Measurements from ENCODE around the gene DOCK3.

DOCK3 gene, protein sequence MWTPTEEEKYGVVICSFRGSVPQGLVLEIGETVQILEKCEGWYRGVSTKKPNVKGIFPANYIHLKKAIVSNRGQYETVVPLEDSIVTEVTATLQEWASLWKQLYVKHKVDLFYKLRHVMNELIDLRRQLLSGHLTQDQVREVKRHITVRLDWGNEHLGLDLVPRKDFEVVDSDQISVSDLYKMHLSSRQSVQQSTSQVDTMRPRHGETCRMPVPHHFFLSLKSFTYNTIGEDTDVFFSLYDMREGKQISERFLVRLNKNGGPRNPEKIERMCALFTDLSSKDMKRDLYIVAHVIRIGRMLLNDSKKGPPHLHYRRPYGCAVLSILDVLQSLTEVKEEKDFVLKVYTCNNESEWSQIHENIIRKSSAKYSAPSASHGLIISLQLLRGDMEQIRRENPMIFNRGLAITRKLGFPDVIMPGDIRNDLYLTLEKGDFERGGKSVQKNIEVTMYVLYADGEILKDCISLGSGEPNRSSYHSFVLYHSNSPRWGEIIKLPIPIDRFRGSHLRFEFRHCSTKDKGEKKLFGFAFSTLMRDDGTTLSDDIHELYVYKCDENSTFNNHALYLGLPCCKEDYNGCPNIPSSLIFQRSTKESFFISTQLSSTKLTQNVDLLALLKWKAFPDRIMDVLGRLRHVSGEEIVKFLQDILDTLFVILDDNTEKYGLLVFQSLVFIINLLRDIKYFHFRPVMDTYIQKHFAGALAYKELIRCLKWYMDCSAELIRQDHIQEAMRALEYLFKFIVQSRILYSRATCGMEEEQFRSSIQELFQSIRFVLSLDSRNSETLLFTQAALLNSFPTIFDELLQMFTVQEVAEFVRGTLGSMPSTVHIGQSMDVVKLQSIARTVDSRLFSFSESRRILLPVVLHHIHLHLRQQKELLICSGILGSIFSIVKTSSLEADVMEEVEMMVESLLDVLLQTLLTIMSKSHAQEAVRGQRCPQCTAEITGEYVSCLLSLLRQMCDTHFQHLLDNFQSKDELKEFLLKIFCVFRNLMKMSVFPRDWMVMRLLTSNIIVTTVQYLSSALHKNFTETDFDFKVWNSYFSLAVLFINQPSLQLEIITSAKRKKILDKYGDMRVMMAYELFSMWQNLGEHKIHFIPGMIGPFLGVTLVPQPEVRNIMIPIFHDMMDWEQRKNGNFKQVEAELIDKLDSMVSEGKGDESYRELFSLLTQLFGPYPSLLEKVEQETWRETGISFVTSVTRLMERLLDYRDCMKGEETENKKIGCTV (N-terminal part only)

DNA sequence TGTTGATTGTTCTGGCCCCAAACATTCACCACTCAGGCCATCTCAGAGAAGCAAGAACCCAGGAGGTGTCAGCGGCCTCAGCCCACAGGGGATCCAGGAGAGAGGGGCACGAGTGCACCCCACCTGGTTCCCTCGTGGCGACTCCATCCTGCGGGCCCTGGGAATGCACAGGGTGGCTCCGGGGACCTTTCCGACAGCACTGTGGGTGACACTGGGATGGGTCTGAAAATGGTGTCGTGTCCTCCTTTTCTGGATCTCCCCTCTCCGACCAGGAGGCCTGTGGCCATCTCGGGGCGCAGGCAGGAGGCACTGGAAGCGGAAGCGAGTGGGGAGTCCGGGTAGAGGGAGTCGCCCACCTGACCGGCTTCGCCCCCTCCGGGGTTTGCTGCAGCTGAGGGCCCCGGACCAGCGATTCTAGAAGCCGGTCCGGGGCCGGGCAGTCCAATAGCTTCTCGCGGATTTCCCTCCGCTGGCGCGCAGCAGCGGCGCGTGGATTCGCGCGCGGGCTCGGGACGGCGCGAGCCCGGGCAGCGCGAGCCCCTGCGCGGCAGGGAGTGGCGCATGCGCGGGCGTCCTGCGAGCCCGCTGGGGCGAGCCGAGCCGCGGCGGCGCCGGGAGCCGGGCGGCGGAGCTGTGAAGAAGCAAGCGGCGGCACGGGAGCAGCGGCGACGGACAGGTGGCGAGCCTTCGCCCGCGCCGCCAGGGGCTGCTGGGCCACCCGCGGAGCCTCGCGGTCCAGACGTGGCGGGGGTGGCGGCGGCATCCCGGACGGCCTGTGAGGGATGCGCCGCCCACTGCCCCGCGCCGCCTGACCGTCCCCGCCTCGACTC lies at the start of gene DOCK3:
DOCK3 (plus strand) TSS at position 579 of the 830 bp plus-strand sequence. CDS start 337 bp downstream, outside the sequence.
- DNase-seq: peak; percentile 27

DNA sequence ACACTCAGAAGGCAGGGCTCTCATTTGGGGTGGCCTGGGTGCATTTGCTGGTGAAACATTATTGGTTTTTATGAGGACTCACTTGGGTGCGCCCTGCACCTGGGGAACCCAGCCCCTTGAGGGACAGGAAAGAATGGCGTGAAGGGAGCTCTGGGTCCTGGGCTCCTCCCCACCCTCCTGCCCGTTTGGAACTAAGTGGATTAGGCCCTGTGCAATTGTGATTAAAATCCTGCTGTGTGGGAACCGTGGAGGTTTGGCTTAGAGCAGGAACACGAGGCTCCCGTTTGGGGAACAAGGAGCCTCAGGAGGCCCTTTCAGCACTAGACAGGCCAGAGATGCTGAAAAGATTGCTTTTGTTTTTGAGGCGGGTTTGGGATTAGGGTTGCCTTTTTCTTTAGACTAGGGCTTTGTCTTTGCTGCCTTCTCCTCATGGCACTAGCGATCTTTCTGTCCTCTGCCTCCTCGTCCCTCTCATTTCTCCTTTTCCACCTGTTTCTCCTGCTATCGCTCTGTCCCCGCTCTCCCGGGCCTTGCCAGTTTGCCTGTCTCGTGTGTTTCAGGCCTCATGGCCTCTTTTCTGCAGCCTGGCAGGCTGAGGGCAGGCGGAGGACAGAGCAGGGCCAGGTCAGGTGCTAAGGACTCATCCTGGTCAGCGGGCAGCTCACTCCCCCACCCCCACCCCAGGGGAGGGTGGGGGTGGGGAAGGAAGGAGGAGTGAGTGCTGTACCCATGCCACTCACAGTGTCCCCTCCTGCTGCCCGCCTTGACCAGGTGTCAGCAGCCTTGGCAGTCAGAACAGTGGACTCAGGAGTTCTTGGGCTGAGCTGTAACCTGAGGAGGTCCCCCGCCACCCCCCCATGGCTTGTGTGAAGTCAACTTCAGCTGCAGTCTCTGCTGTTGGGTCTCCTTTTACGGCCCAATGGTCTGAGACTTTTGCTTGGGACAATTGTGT lies 49.2 kb upstream of the DOCK3 start:
- no peak for DNase-seq

DNA sequence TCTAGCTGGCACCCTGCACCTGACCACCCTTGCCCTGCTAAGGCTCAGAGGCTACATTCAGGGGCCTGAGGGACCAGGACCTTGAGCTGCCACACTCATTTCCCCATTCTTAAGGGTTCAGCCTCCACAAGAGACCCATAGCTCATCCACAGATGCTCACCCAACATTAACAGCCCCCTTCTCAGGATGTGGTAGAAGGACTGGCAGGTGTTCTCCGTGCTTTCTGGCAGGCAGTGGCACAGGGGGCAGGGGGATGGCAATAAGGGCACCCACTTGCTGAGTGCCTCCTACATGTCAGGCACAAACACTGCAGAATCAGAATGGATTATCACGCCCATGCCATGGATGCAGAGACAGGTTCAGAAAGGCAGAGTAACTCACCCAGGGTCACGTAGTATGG lies 48.3 kb upstream of the DOCK3 start:
- no peak for DNase-seq

DNA sequence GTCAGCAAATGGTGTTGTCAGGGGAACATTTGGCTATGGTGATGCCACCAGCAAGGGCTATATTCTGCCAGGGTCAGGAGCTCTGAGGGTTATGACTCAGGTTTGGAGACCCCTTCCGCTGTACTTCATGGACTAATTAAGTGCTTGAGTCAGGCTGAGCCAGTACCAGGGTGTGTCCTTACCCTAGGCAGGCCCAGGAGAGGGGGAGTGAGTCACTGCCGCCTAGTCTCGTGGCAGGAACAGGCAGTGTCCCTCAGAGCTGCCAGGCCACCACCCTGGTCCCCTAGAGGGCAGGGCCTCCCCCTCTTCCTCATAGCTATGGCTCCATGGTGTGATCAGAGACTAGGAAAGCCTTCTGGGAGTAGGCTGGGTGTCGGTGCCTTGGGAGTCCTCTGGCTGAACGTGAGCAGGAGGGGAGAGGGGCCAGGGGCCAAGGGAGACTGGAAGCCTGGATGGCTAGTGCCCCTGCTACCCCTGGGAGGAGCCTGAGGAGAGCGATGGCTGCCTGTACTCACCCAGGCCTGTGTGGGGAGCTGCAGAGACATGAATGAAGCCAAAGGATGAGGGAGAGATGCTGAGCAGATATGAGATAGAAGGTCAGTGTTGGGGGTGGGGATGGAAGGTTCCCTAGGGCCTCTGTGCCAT lies 47.2 kb upstream of the DOCK3 start:
- peak; percentile 29 for DNase-seq

DNA sequence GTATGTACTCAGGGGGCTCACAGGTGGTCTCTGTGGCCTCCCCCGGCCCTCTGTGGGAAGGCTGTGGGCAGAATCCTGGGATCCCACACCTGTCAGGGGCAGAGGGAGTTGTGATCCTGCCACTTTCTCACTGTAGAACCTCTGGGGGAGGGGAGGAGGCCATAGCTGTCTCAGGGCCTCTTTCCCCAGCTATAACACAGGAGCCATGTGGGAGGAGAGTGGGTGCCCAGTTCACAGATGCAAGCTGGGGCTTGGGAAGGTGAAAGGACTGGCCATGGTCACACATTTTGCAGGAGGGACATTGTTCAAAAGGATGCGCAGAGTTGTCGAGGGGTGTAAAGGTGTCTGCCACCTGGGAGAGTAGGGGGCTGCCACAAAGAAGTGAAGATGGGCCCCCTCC lies 46.1 kb upstream of the DOCK3 start:
- no peak for DNase-seq

DNA sequence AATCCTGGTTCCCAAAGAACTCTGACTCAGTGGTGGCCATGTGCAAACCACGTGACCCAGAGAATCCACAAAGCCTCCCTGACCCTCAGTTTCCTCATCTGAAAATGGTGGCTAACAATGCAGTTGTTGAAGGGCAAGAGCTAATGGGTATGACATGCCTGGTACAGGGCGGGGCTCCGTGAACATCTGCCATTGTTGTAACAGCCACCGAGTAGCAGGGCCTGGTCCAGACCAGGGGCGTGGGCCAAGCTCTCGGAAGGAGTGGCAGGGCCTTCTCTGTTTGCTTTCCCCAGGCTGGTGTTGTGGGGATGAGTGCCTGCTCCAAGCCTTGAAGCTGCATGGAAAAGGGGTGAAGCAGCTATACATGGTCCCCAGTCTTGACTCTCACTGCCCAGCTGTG lies 44.3 kb upstream of the DOCK3 start:
- DNase-seq: no peak

DNA sequence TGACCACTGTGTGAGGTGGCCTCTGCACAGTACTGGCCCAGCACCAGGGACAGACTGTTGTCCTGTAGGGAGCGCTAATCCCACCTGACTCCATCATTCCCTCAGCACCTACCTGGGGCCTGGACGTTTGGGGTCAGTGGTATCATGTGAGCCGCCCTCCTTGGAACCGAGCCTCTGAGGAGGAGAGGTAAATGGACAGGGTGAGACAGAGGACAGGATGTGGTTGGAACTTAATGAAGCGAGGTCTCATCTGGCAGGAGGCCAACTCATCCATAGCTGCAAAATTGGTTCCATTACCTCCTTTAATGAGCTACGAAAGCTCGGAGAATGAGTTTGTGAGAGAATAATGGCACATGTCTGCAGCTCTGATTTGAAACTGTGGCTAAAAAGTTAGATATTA lies 43.9 kb upstream of the DOCK3 start:
- DNase-seq: peak; percentile 45

DNA sequence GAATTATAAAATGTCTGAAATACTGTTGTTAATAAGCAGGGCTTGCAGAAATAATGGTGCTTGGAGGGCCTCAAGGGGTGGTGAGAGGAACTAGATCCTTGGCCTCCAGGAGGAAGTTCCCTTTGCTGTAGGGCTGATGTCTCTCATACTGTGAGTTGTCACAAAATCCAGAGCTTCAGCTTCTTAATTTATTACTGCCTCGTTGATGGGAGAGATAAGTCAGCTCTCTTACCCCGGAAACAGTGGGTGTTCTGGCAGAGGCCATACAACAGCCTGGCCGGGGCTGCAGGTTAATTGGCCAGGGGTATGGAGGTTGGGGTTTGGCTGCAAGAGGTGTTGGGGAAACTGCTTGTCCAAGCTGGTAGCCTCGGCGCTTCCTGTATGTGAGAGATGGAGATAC lies 42.3 kb upstream of the DOCK3 start:
- no peak for DNase-seq

DNA sequence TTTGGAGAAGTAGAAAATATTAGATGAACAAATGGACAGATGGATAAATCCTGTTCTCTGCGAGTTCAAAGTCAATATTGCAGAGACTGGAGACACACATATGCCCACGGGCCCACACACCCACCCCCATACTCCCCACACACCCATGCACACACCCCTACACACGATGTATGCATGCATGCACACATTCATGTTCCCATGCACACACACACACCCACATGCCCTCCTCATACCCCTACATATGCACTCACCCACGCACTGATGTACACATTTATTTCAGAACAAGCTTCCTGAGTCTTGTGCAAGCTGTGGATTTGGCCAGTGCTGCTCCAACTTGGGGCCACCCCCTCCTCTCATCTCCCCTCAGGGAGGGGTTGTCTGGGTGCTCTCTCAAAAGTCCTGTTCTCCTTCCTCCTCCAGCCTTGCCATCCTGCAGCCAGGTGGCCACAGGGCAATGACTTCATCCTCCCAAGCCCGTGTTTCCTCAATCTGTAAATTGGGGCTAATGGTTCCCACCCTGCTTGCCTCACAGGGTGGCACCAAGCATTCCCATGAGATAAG lies 41.4 kb upstream of the DOCK3 start:
- no peak for DNase-seq

DNA sequence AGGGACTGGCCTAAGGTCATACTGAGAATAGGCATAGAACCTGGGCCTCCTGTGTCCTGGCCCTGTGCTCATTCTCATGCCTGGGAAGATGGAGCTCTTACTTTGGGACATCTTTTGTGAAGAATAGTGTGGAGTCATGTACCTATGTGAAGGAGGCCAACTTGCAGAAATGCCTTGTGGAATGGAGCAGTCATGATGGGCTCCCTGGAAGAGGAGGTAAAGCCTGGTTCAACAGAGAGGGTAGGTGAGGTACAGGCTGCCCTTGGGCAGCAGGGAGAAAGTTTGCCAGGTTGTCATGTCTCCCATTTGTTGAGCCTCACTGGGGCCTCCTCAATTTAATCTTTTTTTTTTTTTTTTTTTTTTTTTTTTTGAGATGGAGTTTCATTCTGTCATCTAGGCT lies 39.7 kb upstream of the DOCK3 start:
- no peak for DNase-seq

DNA sequence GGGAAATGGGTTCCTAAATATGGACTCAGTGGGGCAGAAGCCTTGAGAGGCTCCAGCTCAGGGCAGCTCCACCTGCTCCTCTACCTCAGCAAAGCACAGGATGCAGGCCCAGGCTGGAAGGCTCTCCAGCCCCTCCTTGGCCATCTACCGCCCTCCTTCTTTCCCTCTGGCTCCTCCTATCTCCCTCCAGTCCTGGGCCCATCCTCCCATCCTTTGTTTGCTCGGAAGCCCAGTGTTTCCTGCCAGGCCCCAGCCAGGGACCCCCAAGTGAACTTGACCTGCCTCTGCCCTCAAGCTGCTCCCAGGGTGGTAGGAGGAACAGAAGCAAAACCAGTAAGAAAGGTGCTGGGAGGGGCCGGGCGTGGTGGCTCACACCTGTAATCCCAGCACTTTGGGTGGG lies 37.7 kb upstream of the DOCK3 start:
- no peak for DNase-seq

DNA sequence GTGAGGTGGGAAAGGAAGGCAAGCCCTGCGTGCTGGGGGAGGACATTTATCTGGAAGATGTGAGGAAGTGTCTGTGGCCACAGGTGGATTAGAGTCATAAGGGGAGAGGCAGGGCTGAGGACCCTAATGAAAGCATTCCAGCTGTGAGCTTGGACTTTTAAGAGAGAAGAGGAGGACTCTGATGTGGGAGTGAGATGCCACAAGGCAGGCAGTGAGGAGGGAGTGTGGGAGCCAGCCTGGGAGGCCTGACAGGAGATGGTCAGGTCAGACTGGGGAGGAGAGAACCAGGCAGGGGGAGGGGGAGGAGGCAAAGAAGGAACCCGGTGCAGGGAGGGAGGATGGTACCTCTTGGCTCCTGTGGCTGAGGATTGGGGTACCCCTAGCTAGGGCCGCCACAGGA lies 36.8 kb upstream of the DOCK3 start:
- no peak for DNase-seq

DNA sequence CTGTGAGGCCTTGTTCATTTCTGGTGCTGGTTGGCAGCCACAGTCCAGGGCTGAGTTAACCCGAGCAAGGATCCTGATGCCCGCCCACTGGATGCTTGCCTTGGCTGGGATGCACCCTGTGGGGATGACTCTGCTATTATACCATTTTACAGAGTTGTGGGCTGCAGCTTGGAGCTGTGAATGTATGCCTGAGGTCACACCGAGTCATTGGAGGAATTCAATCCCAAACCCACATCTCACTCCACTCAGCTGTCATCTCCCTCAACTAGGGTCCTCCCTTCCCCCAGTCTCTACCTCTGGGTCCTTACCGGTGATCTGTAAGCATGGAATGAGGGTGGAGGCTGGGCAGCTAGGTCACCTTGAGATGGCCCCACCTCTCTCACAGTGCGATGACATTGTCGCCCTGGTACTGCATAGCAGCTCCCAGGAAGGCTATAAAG lies 35.7 kb upstream of the DOCK3 start:
- DNase-seq: no peak

DNA sequence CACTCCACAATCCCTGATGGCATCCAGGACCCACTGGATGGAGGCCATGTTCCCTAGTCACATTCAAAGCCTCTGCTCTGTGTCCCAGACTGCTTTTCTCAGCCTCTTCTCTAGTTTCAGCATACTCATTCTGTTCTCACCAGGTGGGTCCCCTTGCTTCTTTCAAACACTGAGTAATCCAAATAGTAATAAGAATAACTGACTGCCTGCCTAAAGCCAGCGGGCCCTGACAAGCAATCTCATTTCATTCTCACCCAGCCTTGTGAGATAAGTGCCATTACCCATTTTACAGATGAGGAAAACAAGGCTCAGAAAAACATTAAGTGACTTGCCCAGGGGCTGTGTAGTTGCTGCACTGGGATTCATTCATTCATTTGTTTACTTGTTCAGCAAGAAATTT lies 32.3 kb upstream of the DOCK3 start:
- no peak for DNase-seq

DNA sequence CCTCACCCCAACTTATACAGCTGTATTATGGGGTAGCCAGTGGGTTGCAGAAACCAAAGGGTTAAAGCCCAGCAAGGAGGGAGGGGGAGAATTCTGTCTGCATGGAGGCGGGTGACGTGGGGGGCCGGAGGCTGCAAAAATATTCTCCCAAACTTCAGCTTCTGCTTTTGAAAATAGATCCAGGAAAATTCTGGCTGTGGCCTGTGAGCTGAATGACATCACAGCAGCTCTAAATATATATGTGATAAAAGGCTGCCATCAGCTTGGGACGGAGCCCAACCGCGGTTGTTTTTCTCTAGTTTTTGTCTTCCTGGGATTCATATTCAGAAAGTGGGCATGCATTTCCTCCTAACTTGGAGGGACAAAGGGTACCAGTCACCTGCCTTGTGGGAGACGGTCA lies 30.2 kb upstream of the DOCK3 start:
- DNase-seq: no peak

DNA sequence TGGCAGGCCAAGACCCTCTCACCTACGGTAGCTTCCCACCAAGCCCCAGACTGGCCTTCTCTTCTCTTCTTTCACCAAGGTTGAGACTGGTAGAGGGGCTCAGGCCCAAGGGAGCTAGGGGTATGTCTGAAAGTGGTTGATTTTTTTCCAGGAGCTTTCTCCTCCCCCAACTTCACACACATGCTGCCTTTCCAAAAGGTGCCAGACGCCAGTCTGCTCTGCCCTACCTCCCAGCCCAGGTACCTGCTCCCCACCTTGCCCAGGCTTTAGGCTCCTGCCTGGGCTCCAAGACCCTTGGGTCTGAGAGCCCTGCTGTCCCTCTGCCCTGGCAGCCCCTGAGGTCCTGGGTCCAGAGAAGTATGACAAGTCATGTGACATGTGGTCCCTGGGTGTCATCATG lies 29.3 kb upstream of the DOCK3 start:
- no peak for DNase-seq

DNA sequence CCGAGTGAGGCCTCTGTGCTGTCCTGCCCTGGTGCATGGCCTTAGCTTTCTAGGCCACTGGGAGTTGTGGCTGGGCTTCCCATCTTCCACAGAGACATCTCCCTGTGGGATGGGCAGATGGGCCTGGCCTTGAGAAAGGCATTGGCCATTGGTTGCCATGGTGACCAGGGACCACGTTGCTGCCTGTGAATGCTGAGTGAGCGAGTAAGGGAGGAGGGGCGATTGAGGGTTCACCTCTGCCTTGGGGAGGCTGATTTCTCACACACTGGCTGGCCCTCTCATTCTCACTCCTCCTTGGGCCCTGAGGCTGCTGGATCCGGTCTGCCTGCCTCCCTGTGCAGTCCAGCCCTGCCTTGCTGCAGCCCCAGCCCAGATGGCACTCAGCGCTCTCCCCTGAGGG lies 26.4 kb upstream of the DOCK3 start:
- DNase-seq: no peak

DNA sequence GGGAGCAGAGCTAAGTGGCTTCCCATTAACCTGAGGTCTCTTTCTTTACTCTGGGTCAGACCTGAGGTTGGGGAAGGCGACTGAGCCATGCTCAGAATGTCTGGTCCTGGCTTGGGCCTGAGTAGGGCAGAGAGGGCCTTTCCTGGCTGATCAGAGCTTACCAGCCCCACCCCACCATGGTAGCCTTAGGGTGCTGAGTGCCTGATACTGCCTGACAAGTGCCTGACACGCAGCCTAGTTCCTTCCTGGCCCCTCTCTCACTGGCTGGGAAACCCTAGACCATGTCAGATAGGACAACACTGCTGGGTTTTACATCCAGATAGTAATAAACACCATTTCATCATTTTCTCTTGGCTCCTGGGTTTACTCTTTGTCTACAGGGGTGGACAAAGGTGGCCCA lies 25.8 kb upstream of the DOCK3 start:
- no peak for DNase-seq

DNA sequence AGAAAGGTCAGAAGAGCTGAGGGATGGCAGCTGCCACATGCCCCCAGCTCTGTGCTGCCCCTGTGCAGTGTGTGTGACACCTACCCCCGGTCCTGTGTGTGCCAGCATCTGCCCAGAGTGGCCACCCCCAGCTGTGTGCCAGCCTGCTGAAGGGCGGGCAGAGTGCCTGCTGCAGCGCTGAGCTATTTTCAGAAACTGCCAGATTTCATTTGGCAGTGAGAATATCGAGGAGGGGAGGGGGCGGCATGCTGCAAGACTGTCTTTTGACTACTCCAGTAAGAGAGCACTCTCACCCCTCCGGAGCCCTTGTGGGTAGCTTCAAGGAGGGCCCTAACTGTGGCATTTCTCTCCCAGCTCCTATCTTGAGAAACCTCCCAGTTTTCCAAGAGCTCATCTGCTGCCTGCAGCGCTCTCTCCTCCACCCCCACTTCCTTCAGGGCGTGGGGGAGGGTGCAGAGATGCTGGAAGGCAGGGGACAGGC lies 25.2 kb upstream of the DOCK3 start:
- no peak for DNase-seq

DNA sequence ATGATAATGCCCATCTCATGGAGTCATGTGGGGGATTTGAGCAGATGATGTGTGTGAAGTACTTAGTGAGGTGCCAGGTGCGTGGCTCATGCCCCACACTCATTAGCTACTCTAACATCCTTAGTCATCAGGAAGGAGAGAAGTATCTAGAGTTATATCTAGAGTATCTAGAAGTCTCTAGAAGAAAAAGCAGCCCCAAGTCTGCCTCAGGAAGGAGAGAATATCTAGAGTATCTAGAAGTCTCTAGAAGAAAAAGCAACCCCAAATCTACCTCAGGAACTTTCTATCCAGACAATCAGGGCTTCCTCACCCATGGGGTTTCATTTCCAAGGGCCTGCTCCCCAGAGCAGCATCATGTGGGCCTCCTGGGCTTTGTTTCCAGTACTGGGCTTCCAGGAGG lies 24.7 kb upstream of the DOCK3 start:
- no peak for DNase-seq

Measured in NCI-H1092 treated with DMSO at 0.1 percent for 48 hours (cell line).